Measurements from ENCODE around the gene KIF20B. TPM values are rescaled to one million over a fixed set of nuclear protein-coding genes. Genes with fewer than 3 reads are reported as not detected.
A peak's percentile ranks its signal among the peaks of the same experiment; 100 is the strongest.

KIF20B gene
- total RNA-seq, 1 donor from 2014 or later: 2.5 TPM

GRCh38 chr10:89695307-89695706 lies 6.1 kb upstream of the KIF20B start:
- H3K27ac ChIP-seq: no peak overlapping the region
- intact Hi-C loops (cut with DNase I): no loop called here
- peaks cover 3% of the 10 kb centered on the region for H3K4me1 ChIP-seq
- no peak overlapping the region for H3K4me3 ChIP-seq
- H3K9me3 ChIP-seq: no peaks in the 10 kb centered on the region
- H3K36me3 ChIP-seq: no peaks in the 10 kb centered on the region
- DNase-seq (ENCODE audit: extremely low spot score in 2 of 2): no peak
- H3K27me3 ChIP-seq: no peaks in the 10 kb centered on the region
- TF ChIP-seq POLR2AphosphoS5 (IDR thresholded peaks at IDR 0.05; ENCODE audit: insufficient read depth in 1 of 2, low read depth in 1 of 2) (no peak), CTCF (IDR thresholded peaks at IDR 0.05) (no peak), POLR2A (IDR thresholded peaks at IDR 0.05) (no peak)

GRCh38 chr10:89697946-89698345 lies 3.4 kb upstream of the KIF20B start:
- Histone ChIP-seq H3K4me3 (no peak overlapping the region), H3K27me3 (no peaks in the 10 kb centered on the region), H3K9me3 (no peaks in the 10 kb centered on the region), H3K4me1 (peaks cover 16% of the 10 kb centered on the region), H3K27ac (no peak overlapping the region), H3K36me3 (no peaks in the 10 kb centered on the region)
- TF ChIP-seq POLR2A (IDR thresholded peaks at IDR 0.05) (no peak), POLR2AphosphoS5 (IDR thresholded peaks at IDR 0.05; ENCODE audit: insufficient read depth in 1 of 2, low read depth in 1 of 2) (no peak), CTCF (IDR thresholded peaks at IDR 0.05) (no peak)
- intact Hi-C loops (cut with DNase I): no loop called here
- no peak for DNase-seq (ENCODE audit: extremely low spot score in 2 of 2)

DNA sequence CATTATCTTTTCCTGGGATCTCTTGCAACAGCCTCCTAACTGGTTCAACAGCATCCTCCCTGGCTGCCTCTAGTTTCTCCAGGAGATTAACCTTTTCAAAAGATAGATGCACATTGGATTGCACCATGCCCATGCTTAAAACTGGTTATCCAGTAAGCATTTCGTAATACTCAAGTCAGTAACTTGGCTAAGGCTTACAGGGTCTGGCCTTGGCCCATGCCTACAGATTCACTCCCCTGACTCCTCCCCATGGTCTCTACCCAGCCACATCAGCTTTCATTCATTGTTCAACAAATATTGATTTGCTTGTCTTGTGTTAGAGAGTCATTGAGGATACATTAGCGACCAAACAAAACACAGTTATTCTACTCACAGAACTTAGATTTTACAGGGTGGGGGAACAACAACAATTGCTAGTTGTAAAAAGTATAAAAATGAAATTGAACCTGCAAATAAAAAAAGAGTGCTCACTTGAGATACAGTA lies 1.8 kb upstream of the KIF20B start:
- peaks cover 16% of the 10 kb centered on the region for H3K4me1 ChIP-seq
- no peak overlapping the region for H3K4me3 ChIP-seq
- TF ChIP-seq POLR2A (IDR thresholded peaks at IDR 0.05) (no peak), POLR2AphosphoS5 (IDR thresholded peaks at IDR 0.05; ENCODE audit: insufficient read depth in 1 of 2, low read depth in 1 of 2) (no peak), CTCF (IDR thresholded peaks at IDR 0.05) (no peak)
- no peaks in the 10 kb centered on the region for H3K27me3 ChIP-seq
- intact Hi-C loops (cut with DNase I): no loop called here
- no peak overlapping the region for H3K27ac ChIP-seq
- no peaks in the 10 kb centered on the region for H3K36me3 ChIP-seq
- DNase-seq (ENCODE audit: extremely low spot score in 2 of 2): no peak
- H3K9me3 ChIP-seq: no peaks in the 10 kb centered on the region

GRCh38 chr10:89700923-89701241 lies 508 bp upstream of the KIF20B start:
- TF ChIP-seq POLR2AphosphoS5 (IDR thresholded peaks at IDR 0.05; ENCODE audit: insufficient read depth in 1 of 2, low read depth in 1 of 2): no peak
- no peak for TF ChIP-seq POLR2A (IDR thresholded peaks at IDR 0.05)
- no peak for TF ChIP-seq CTCF (IDR thresholded peaks at IDR 0.05)
- peaks cover 16% of the 10 kb centered on the region for H3K4me1 ChIP-seq
- intact Hi-C loops (cut with DNase I): no loop called here
- no peaks in the 10 kb centered on the region for H3K27me3 ChIP-seq
- peak overlapping the region; percentile 66 for H3K27ac ChIP-seq
- peak overlapping the region; percentile 61 to 62 for H3K4me3 ChIP-seq
- H3K36me3 ChIP-seq: no peaks in the 10 kb centered on the region
- no peaks in the 10 kb centered on the region for H3K9me3 ChIP-seq
- no peak for DNase-seq (ENCODE audit: extremely low spot score in 2 of 2)

DNA sequence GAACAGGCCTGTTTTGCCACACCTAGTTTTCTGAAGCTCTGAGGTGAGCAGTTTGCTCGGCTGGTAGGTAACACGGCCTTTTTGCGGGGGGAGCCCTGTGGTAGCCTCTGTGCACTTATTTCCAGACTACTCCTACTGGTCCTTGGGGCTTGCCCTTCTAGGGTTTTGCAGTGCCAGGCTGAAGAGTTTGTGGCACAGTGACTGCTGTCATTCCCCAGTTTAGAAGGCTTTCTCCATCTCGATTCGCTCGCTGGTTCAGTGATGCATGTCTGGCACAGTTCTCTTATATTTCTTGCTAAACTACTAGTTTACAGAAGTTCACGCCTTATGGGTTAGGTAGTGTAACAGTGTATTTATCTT lies 711 bp downstream of the KIF20B start:
- no peak for DNase-seq (ENCODE audit: extremely low spot score in 2 of 2)
- intact Hi-C loops (cut with DNase I): no loop called here
- TF ChIP-seq CTCF (IDR thresholded peaks at IDR 0.05) (no peak), POLR2AphosphoS5 (IDR thresholded peaks at IDR 0.05; ENCODE audit: insufficient read depth in 1 of 2, low read depth in 1 of 2) (no peak), POLR2A (IDR thresholded peaks at IDR 0.05) (no peak)
- Histone ChIP-seq H3K4me3 (peak overlapping the region; percentile 61 to 62), H3K9me3 (no peaks in the 10 kb centered on the region), H3K27me3 (no peaks in the 10 kb centered on the region), H3K4me1 (peaks cover 16% of the 10 kb centered on the region), H3K36me3 (no peaks in the 10 kb centered on the region), H3K27ac (no peak overlapping the region)
